Vagina (tissue), 2 donors: ENCODE data around the gene LRG1. TPM values are rescaled to one million over a fixed set of nuclear protein-coding genes. Genes with fewer than 3 reads are reported as not detected.

Source experiments
- DNase-seq, 2 donors: peaks; one replicate each; pipeline ENCODE4 v3.0.0-alpha.2; 2017; ENCODE audit errors: extremely low spot score in 2 of 2
- H3K27ac ChIP-seq: fragments of 200-600 bp; sonication (generic); one replicate; pipeline ENCODE4 v1.5.1; 2019
- H3K27me3 ChIP-seq: fragments of 200-600 bp; sonication (generic); one replicate; pipeline ENCODE4 v1.5.1; 2019
- H3K36me3 ChIP-seq, 2 donors: fragments of 200-600 bp; sonication (generic); one replicate each; pipeline ENCODE4 v1.5.1; 2017 to 2019
- H3K4me1 ChIP-seq: fragments of 200-600 bp; sonication (generic); one replicate; pipeline ENCODE4 v1.5.1; 2019
- H3K4me3 ChIP-seq, 2 donors: fragments of 200-600 bp; sonication (generic); 1 replicate in 1 of 2; 2 replicates in 1 of 2; pipeline ENCODE4 v1.5.1; 2016 to 2019
- H3K9me3 ChIP-seq: fragments of 200-600 bp; sonication (generic); one replicate; pipeline ENCODE4 v1.5.1; 2019
- POLR2A ChIP-seq, 2 donors: fragments of 450-650 bp; IDR thresholded peaks; one replicate each; pipeline ENCODE4 v1.6.1; 2017; ENCODE audit warnings: antibody characterized with exemption in 2 of 2, mild to moderate bottlenecking in 2 of 2, moderate library complexity in 2 of 2
- POLR2AphosphoS5 ChIP-seq, 2 donors: sonication (generic); formaldehyde crosslinking; IDR thresholded peaks; one replicate each; pipeline ENCODE4 v1.9.0; 2017; ENCODE audit warnings: antibody characterized with exemption in 2 of 2, mild to moderate bottlenecking in 2 of 2, low read depth in 1 of 2; ENCODE audit not compliant: insufficient read depth in 1 of 2
- intact Hi-C: fragments of 100-400 bp; cut with DNase I; formaldehyde crosslinking; loops from one replicate; pipeline ENCODE4 v1.15.1; 2023
- total RNA-seq: library from RNA; depleted of rRNA; stranded (reverse); fragments of >200 nt; gene quantifications from one replicate; pipeline ENCODE4 v1.2.3, GENCODE V29; 2016
- TF ChIP-seq, protein P1 (sequence below), 3 experiments: fragments of 450-650 bp in 2 of 3; fragments of 200-600 bp in 1 of 3; sonication (generic) in 1 of 3; IDR thresholded peaks; one replicate each; pipeline ENCODE4 v1.5.1; 2017 to 2019; ENCODE audit warnings: antibody characterized with exemption in 3 of 3, mild to moderate bottlenecking in 2 of 3, moderate library complexity in 2 of 3

LRG1 gene
- total RNA-seq, 1 donor from 2014 or later: 6.9 TPM

DNA sequence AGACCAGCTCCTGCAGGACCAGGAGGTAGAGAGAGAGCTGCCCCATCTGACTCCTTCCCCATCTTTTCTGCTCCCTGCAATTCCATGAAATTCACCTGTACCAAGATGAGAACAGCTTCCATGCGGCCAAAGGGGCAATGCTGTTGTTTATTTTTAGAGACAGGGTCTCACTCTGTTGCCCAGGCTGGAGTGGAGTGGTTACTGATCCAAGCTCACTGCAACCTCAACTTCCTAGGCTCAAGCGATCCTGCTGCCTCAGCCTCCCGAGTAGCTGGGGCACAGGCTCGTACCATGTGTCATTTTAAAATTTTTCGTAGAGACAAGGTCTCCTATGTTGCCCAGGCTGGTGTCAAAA lies 18.0 kb downstream of the LRG1 start:
- TF ChIP-seq POLR2AphosphoS5 (IDR thresholded peaks at IDR 0.05; ENCODE audit: insufficient read depth in 1 of 2, low read depth in 1 of 2) (no peak), POLR2A (IDR thresholded peaks at IDR 0.05) (no peak)
- TF ChIP-seq, protein P1, sequence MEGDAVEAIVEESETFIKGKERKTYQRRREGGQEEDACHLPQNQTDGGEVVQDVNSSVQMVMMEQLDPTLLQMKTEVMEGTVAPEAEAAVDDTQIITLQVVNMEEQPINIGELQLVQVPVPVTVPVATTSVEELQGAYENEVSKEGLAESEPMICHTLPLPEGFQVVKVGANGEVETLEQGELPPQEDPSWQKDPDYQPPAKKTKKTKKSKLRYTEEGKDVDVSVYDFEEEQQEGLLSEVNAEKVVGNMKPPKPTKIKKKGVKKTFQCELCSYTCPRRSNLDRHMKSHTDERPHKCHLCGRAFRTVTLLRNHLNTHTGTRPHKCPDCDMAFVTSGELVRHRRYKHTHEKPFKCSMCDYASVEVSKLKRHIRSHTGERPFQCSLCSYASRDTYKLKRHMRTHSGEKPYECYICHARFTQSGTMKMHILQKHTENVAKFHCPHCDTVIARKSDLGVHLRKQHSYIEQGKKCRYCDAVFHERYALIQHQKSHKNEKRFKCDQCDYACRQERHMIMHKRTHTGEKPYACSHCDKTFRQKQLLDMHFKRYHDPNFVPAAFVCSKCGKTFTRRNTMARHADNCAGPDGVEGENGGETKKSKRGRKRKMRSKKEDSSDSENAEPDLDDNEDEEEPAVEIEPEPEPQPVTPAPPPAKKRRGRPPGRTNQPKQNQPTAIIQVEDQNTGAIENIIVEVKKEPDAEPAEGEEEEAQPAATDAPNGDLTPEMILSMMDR (IDR thresholded peaks at IDR 0.05): no peak
- H3K27ac ChIP-seq: no peak overlapping the region
- no peaks in the 10 kb centered on the region for H3K36me3 ChIP-seq
- no peak for DNase-seq
- peaks cover 13% of the 10 kb centered on the region for H3K4me1 ChIP-seq
- no peaks in the 10 kb centered on the region for H3K27me3 ChIP-seq
- H3K9me3 ChIP-seq: no peaks in the 10 kb centered on the region
- no peak overlapping the region for H3K4me3 ChIP-seq
- intact Hi-C loops: no loop called here

DNA sequence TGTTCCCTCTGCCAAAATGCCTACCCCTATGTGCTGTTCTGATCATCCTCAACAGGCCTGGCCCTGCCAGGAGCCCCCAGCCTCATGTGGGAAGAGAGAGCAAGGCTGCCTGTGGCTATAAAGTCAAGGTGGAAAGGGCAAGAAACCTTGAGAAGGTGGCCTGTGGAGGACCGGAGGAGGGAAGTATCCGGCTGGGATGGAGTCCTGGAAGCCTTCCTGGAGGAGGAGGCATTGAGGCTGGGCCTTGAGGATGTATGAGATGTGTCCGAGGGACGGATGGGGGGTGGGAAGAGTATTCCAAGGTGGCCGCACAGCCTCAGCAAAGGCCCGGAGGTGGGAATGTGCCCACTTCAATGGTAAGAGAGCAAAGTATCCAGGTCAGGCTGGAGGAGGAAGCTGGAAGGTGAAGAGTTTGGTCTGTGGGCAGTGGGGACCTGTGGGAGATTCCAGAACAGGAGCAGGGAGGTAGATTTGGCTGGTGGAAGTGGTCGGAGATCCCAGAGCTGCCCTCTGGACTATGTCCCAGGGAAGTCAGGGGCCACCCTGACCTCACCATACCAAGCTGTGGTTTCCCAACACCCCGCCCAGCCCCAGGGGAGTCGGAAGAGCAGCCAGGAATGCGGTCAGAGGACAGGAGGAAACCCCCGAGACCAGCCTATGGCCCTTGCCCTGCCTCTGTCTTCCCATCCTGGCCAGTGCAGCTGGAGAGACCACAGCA lies 18.5 kb downstream of the LRG1 start:
- Histone ChIP-seq H3K4me1 (peaks cover 13% of the 10 kb centered on the region), H3K36me3 (no peaks in the 10 kb centered on the region), H3K27ac (no peak overlapping the region), H3K27me3 (no peaks in the 10 kb centered on the region), H3K4me3 (no peak overlapping the region), H3K9me3 (no peaks in the 10 kb centered on the region)
- intact Hi-C loops: no loop called here
- TF ChIP-seq POLR2AphosphoS5 (IDR thresholded peaks at IDR 0.05; ENCODE audit: insufficient read depth in 1 of 2, low read depth in 1 of 2) (no peak), POLR2A (IDR thresholded peaks at IDR 0.05) (no peak)
- TF ChIP-seq, protein P1 (IDR thresholded peaks at IDR 0.05): no peak
- no peak for DNase-seq

DNA sequence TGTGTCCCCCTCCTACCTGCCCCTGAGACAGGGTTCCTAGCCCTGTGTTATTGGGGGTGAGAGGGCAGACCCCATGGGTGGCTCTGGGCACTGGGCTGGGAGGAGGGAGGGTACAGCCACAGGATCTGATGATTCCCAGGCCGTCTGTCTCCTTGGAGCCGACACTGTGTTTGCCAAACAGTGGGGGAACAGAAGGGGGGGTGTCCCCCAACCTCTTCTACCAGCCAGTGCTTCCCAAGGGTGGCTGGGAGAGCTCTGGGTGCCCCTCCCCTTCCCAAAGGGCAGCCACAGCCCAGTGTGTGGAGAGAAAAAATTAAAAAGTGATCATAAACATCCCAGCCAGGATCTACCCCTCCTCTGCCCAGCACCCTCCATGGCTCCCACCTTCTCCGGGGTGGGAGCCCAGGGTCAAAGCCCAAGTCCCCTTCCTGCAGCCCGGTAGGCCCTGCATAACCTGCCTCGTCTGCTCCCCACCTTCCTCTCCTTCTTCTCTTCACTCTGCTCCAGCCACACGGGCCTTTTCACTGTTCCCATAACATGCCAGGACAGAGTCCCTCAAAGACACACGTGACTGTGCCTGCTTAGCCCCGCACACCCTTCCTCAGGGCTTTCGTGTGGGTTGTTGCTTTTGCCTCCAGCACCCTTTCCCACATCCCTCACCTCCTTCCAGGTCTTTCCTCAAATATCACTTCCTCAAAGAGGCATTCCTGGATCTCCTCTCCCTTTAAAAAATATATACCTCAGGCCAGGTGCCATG lies 20.1 kb downstream of the LRG1 start:
- no peaks in the 10 kb centered on the region for H3K27me3 ChIP-seq

DNA sequence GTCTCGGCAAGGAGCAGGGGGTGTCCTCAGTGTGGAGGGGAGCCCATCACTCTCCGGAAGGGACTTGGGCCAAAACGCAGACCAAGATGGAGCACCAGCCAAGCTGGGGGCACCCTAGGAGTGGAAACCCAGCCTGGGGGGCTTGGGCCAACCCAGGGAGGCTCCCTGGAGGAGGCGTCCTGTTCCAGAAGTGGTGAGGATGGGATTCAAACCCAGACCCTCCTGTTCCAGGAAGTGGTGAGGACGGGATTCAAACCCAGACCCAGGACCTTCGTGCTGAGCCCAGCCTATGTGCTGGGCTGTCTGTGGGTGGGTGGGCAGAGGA lies 20.7 kb downstream of the LRG1 start:
- peak overlapping the region; percentile 54 for H3K27ac ChIP-seq
- H3K4me3 ChIP-seq: no peak overlapping the region
- H3K9me3 ChIP-seq: no peaks in the 10 kb centered on the region
- DNase-seq: no peak
- H3K36me3 ChIP-seq: no peaks in the 10 kb centered on the region
- no peaks in the 10 kb centered on the region for H3K27me3 ChIP-seq
- peaks cover 13% of the 10 kb centered on the region for H3K4me1 ChIP-seq
- no peak for TF ChIP-seq POLR2AphosphoS5 (IDR thresholded peaks at IDR 0.05; ENCODE audit: insufficient read depth in 1 of 2, low read depth in 1 of 2)
- TF ChIP-seq, protein P1 (IDR thresholded peaks at IDR 0.05): no peak
- no peak for TF ChIP-seq POLR2A (IDR thresholded peaks at IDR 0.05)
- intact Hi-C loops: no loop called here

More for the DNA sequence above, 20.1 kb downstream of the LRG1 start:
- H3K4me1 ChIP-seq: peaks cover 13% of the 10 kb centered on the region
- no peaks in the 10 kb centered on the region for H3K9me3 ChIP-seq
- intact Hi-C loops: no loop called here
- no peak overlapping the region for H3K4me3 ChIP-seq
- DNase-seq: no peak
- TF ChIP-seq, protein P1 (IDR thresholded peaks at IDR 0.05): no peak
- TF ChIP-seq POLR2AphosphoS5 (IDR thresholded peaks at IDR 0.05; ENCODE audit: insufficient read depth in 1 of 2, low read depth in 1 of 2): no peak
- H3K27ac ChIP-seq: peak overlapping the region; percentile 54
- no peaks in the 10 kb centered on the region for H3K36me3 ChIP-seq
